HG03196 (cell line): ENCODE measurements around the gene THUMPD3.

ENCODE experiments used
- ATAC-seq: cut with Tn5 transposase; IDR thresholded peaks from one replicate; pipeline ENCODE4 v1.9.1; 2021; ENCODE audit not compliant: unreplicated experiment

The THUMPD3 gene

GRCh38 chr3:9352917-9353752, 9.7 kb upstream of the THUMPD3 start:
- ATAC-seq, result no peak

GRCh38 chr3:9361691-9362388, 1.0 kb upstream of the THUMPD3 start:
- no peak for ATAC-seq

GRCh38 chr3:9369508-9369907, 6.7 kb downstream of the THUMPD3 start:
- no peak for ATAC-seq

GRCh38 chr3:9373465-9373864, 10.6 kb downstream of the THUMPD3 start:
- no peak for ATAC-seq

GRCh38 chr3:9377981-9378380, 15.1 kb downstream of the THUMPD3 start:
- no peak for ATAC-seq

- no peak for ATAC-seq
Measured at GRCh38 chr3:9379327-9379726, 16.5 kb downstream of the THUMPD3 start.

GRCh38 chr3:9380014-9380413, 17.2 kb downstream of the THUMPD3 start:
- no peak for ATAC-seq

- no peak for ATAC-seq
Measured at GRCh38 chr3:9384141-9384828, 21.4 kb downstream of the THUMPD3 start.

- no peak for ATAC-seq
Measured at GRCh38 chr3:9385187-9386077, 22.6 kb downstream of the THUMPD3 start.

- no peak for ATAC-seq
Measured at GRCh38 chr3:9386078-9386459, 23.2 kb downstream of the THUMPD3 start.

- no peak for ATAC-seq
Measured at GRCh38 chr3:9386501-9387321, 23.9 kb downstream of the THUMPD3 start.

- ATAC-seq, result no peak
Measured at GRCh38 chr3:9387322-9387655, 24.4 kb downstream of the THUMPD3 start.

- no peak for ATAC-seq
Measured at GRCh38 chr3:9388142-9388541, 25.3 kb downstream of the THUMPD3 start.

- no peak for ATAC-seq
Measured at GRCh38 chr3:9388562-9389272, 25.9 kb downstream of the THUMPD3 start.

GRCh38 chr3:9390265-9390888, 27.5 kb downstream of the THUMPD3 start:
- ATAC-seq, result no peak

- no peak for ATAC-seq
Measured at GRCh38 chr3:9392041-9392440, 29.2 kb downstream of the THUMPD3 start.

GRCh38 chr3:9395570-9396300, 32.9 kb downstream of the THUMPD3 start:
- no peak for ATAC-seq

GRCh38 chr3:9396301-9396631, 33.4 kb downstream of the THUMPD3 start:
- peak; percentile 34 for ATAC-seq
